Measurements from ENCODE around the gene EFCAB9.

GRCh38 chr5:172180936-172181335, 13.0 kb upstream of the EFCAB9 start:
- no peak for TF ChIP-seq EZH2 (IDR thresholded peaks at IDR 0.05)
- TF ChIP-seq FOXP2 (optimal IDR thresholded peaks at IDR 0.05; ENCODE audit: control extremely low read depth, extremely low read length, insufficient read depth) = no peak
- TF ChIP-seq POLR2AphosphoS5 (IDR thresholded peaks at IDR 0.05; ENCODE audit: borderline replicate concordance, low read depth, low read length) = no peak
